Measurements from ENCODE around the gene DPEP1. TPM values are rescaled to one million over a fixed set of nuclear protein-coding genes. Genes with fewer than 3 reads are reported as not detected.
"Not testable (repeated sequence)": the region's sequence is repeated elsewhere in the genome, so short reads cannot be mapped to it uniquely, and the experiment has no call there.

DPEP1 gene
- polyA plus RNA-seq (2013, experiment 1 of 2), result 1.4 TPM
- 1.3 TPM for polyA plus RNA-seq (2013, experiment 2 of 2)

- H3K4me1 ChIP-seq (ENCODE audit: insufficient read depth, low read length), result no peaks in the 10 kb centered on the region
- H3K27me3 ChIP-seq (ENCODE audit: insufficient read depth, low read length), result no peaks in the 10 kb centered on the region
- WGBS, result 81% methylated on average over 19 of the region's 19 CpGs
- no peak within 1 kb of the TSS for H3K4me3 ChIP-seq (ENCODE audit: low read length)
- H3K9me3 ChIP-seq (ENCODE audit: insufficient read depth, low read depth, low read length), result no peaks in the 10 kb centered on the region
- H3K27ac ChIP-seq (ENCODE audit: low read depth, low read length), result no peak within 1 kb of the TSS
- no peaks in the 10 kb centered on the region for H3K36me3 ChIP-seq (ENCODE audit: insufficient read depth, low read length)
- H3K9ac ChIP-seq (ENCODE audit: low read depth, low read length), result no peak within 1 kb of the TSS
These were observed at the start of gene DPEP1 for GRCh38 chr16:89613231-89613953. TSS of gene DPEP1 (plus strand) at chr16:89613642. CDS start at chr16:89630411, 16,769 bp downstream.

GRCh38 chr16:89564476-89565255, 48.8 kb upstream of the DPEP1 start:
- Histone ChIP-seq H3K27ac (ENCODE audit: low read depth, low read length) (peak overlapping the region; percentile 75; the same call in 1 of the 2 replicates), H3K36me3 (ENCODE audit: insufficient read depth, low read length) (peaks cover 36% of the 10 kb centered on the region), H3K4me3 (ENCODE audit: low read length) (0 out of 2 replicates have a peak overlapping the region, but pooled peaks have one; percentile 95), H3K27me3 (ENCODE audit: insufficient read depth, low read length) (no peaks in the 10 kb centered on the region), H3K4me1 (ENCODE audit: insufficient read depth, low read length) (peaks cover 27% of the 10 kb centered on the region), H3K9me3 (ENCODE audit: insufficient read depth, low read depth, low read length) (no peaks in the 10 kb centered on the region), H3K9ac (ENCODE audit: low read depth, low read length) (peak overlapping the region; percentile 38)
- WGBS, result 78% methylated on average over 22 of the region's 22 CpGs

GRCh38 chr16:89565256-89565505, 48.3 kb upstream of the DPEP1 start:
- Histone ChIP-seq H3K27me3 (ENCODE audit: insufficient read depth, low read length) (no peaks in the 10 kb centered on the region), H3K27ac (ENCODE audit: low read depth, low read length) (peak overlapping the region; percentile 61; the same call in 1 of the 2 replicates), H3K4me1 (ENCODE audit: insufficient read depth, low read length) (peaks cover 27% of the 10 kb centered on the region), H3K9me3 (ENCODE audit: insufficient read depth, low read depth, low read length) (no peaks in the 10 kb centered on the region), H3K36me3 (ENCODE audit: insufficient read depth, low read length) (peaks cover 36% of the 10 kb centered on the region), H3K9ac (ENCODE audit: low read depth, low read length) (peak overlapping the region; percentile 38; the same call in 1 of the 2 replicates), H3K4me3 (ENCODE audit: low read length) (peak overlapping the region; percentile 48)
- 37% methylated on average over 3 of the region's 3 CpGs for WGBS

- WGBS, result 66% methylated on average over 46 of the region's 46 CpGs
- peaks cover 27% of the 10 kb centered on the region for H3K4me1 ChIP-seq (ENCODE audit: insufficient read depth, low read length)
These were observed 47.7 kb upstream of the DPEP1 start for GRCh38 chr16:89565506-89566372.

GRCh38 chr16:89567656-89568594, 45.5 kb upstream of the DPEP1 start:
- no peak overlapping the region for H3K9ac ChIP-seq (ENCODE audit: low read depth, low read length)
- H3K36me3 ChIP-seq (ENCODE audit: insufficient read depth, low read length), result peaks cover 16% of the 10 kb centered on the region
- no peak overlapping the region for H3K4me3 ChIP-seq (ENCODE audit: low read length)
- no peaks in the 10 kb centered on the region for H3K9me3 ChIP-seq (ENCODE audit: insufficient read depth, low read depth, low read length)
- no peaks in the 10 kb centered on the region for H3K27me3 ChIP-seq (ENCODE audit: insufficient read depth, low read length)
- WGBS, result 86% methylated on average over 27 of the region's 30 CpGs
- no peak overlapping the region for H3K27ac ChIP-seq (ENCODE audit: low read depth, low read length)
- H3K4me1 ChIP-seq (ENCODE audit: insufficient read depth, low read length), result peaks cover 13% of the 10 kb centered on the region

More at GRCh38 chr16:89565506-89566372, 47.7 kb upstream of the DPEP1 start:
- peak overlapping the region; percentile 29; the same call in 1 of the 2 replicates for H3K9ac ChIP-seq (ENCODE audit: low read depth, low read length)
- H3K4me3 ChIP-seq (ENCODE audit: low read length), result peak overlapping the region; percentile 48
- no peaks in the 10 kb centered on the region for H3K9me3 ChIP-seq (ENCODE audit: insufficient read depth, low read depth, low read length)
- H3K27ac ChIP-seq (ENCODE audit: low read depth, low read length), result peak overlapping the region; percentile 61; the same call in 1 of the 2 replicates
- no peaks in the 10 kb centered on the region for H3K27me3 ChIP-seq (ENCODE audit: insufficient read depth, low read length)
- H3K36me3 ChIP-seq (ENCODE audit: insufficient read depth, low read length), result peaks cover 36% of the 10 kb centered on the region

- H3K27me3 ChIP-seq (ENCODE audit: insufficient read depth, low read length), result peaks cover 7% of the 10 kb centered on the region
- H3K9me3 ChIP-seq (ENCODE audit: insufficient read depth, low read depth, low read length), result no peaks in the 10 kb centered on the region
- peaks cover 7% of the 10 kb centered on the region; the same call in 1 of the 2 replicates for H3K4me1 ChIP-seq (ENCODE audit: insufficient read depth, low read length)
- WGBS, result 80% methylated on average over 23 of the region's 23 CpGs
- H3K4me3 ChIP-seq (ENCODE audit: low read length), result no peak overlapping the region
- H3K36me3 ChIP-seq (ENCODE audit: insufficient read depth, low read length), result no peaks in the 10 kb centered on the region
- no peak overlapping the region for H3K9ac ChIP-seq (ENCODE audit: low read depth, low read length)
- no peak overlapping the region for H3K27ac ChIP-seq (ENCODE audit: low read depth, low read length)
These were observed 43.7 kb upstream of the DPEP1 start for GRCh38 chr16:89569506-89570341.

- H3K4me1 ChIP-seq (ENCODE audit: insufficient read depth, low read length), result peaks cover 7% of the 10 kb centered on the region; the same call in 1 of the 2 replicates
- WGBS, result 86% methylated on average over 30 of the region's 30 CpGs
These were observed 43.0 kb upstream of the DPEP1 start for GRCh38 chr16:89570342-89570923.

GRCh38 chr16:89570983-89571598, 42.4 kb upstream of the DPEP1 start:
- H3K9ac ChIP-seq (ENCODE audit: low read depth, low read length), result not testable (repeated sequence)
- WGBS, result 84% methylated on average over 36 of the region's 36 CpGs

More at GRCh38 chr16:89570342-89570923, 43.0 kb upstream of the DPEP1 start:
- Histone ChIP-seq H3K27me3 (ENCODE audit: insufficient read depth, low read length) (peaks cover 14% of the 10 kb centered on the region), H3K9me3 (ENCODE audit: insufficient read depth, low read depth, low read length) (no peaks in the 10 kb centered on the region), H3K4me3 (ENCODE audit: low read length) (no peak overlapping the region), H3K36me3 (ENCODE audit: insufficient read depth, low read length) (no peaks in the 10 kb centered on the region), H3K27ac (ENCODE audit: low read depth, low read length) (no peak overlapping the region), H3K9ac (ENCODE audit: low read depth, low read length) (no peak overlapping the region)

GRCh38 chr16:89571636-89572035, 41.8 kb upstream of the DPEP1 start:
- H3K9ac ChIP-seq (ENCODE audit: low read depth, low read length), result no peak overlapping the region
- H3K36me3 ChIP-seq (ENCODE audit: insufficient read depth, low read length), result no peaks in the 10 kb centered on the region
- no peak overlapping the region for H3K27ac ChIP-seq (ENCODE audit: low read depth, low read length)
- H3K4me3 ChIP-seq (ENCODE audit: low read length), result no peak overlapping the region
- 86% methylated on average over 18 of the region's 18 CpGs for WGBS
- peaks cover 25% of the 10 kb centered on the region for H3K27me3 ChIP-seq (ENCODE audit: insufficient read depth, low read length)
- no peaks in the 10 kb centered on the region for H3K9me3 ChIP-seq (ENCODE audit: insufficient read depth, low read depth, low read length)
- H3K4me1 ChIP-seq (ENCODE audit: insufficient read depth, low read length), result peaks cover 7% of the 10 kb centered on the region; the same call in 1 of the 2 replicates

More at GRCh38 chr16:89570983-89571598, 42.4 kb upstream of the DPEP1 start:
- H3K36me3 ChIP-seq (ENCODE audit: insufficient read depth, low read length); H3K27ac ChIP-seq (ENCODE audit: low read depth, low read length); H3K9me3 ChIP-seq (ENCODE audit: insufficient read depth, low read depth, low read length); H3K4me1 ChIP-seq (ENCODE audit: insufficient read depth, low read length); H3K4me3 ChIP-seq (ENCODE audit: low read length): not testable (repeated sequence)
- peaks cover 20% of the 10 kb centered on the region for H3K27me3 ChIP-seq (ENCODE audit: insufficient read depth, low read length)

Data from HUES64 (cell line).